CD4-positive, alpha-beta T cell treated with Interleukin-15 for 4 hours (primary cell): ENCODE measurements around the gene UBQLNL.

Experiments used
- DNase-seq: peaks from one replicate; pipeline ENCODE4 v3.0.0-alpha.2; 2020; ENCODE audit warnings: low spot score

The UBQLNL gene

DNA sequence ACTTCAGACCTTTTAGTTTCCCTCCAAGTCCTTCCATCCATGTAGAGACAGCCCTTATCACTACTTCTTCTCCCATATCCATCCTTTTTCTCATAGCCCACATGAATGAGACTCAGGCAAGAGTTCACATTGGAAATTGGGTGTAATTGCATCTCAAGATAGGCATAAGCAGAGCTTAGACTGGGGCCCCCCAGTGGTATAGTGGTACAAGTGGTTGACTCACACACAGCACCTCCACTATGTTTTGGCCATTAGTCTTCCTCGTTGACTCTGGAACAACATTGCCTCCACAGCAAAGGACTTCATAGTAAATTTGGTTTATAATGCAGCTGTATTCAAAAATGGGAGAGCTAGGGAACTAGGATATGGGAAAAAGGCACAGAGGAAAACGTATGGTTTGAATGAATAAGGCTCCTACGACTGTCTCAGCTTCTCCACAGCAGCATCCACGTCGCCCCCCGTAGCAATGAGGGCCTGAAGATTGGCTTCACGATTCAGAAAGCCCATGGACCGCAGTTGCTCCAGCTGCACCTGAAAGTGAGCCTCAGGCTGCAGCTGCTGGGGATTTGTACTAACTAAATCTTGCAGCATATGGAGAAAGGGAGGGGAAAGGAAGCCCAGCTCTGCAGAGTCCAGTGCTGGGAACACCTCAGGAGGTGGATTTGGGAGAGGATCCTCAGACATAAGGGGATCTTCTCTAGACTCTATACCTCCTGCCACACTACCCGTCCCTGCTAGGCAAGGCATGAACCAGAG, 9.1 kb downstream of the UBQLNL start:
- no peak for DNase-seq

DNA sequence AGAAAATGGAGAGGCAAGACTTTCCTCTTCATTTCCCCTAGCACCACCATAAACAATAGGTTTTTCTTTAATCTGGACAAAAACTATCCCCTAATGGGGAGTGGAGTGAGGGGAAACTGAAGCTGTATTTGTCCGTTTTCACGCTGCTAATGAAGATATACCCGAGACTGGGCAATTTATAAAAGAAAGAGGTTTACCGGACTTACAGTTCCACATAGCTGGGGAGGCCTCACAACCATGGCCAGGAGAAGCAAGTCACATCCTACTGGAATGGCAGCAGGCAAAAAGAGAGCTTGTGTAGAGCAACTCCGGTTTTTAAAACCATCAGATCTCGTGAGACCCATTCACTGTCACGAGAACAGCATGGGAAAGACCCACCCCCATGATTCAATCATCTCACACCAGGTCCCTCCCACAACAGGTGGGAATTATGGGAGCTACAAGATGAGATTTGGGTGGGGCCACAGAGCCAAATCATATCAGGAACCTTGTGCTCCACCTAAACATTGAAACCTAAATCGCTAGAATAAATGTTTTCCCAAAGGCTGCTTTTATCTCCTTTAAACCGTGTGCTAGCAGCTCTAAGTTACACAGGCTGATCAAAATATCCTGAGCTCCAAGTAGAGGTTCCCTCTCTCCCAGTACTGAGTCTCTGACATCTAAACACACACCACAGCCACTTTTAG, 11.0 kb downstream of the UBQLNL start:
- DNase-seq, result no peak

DNA sequence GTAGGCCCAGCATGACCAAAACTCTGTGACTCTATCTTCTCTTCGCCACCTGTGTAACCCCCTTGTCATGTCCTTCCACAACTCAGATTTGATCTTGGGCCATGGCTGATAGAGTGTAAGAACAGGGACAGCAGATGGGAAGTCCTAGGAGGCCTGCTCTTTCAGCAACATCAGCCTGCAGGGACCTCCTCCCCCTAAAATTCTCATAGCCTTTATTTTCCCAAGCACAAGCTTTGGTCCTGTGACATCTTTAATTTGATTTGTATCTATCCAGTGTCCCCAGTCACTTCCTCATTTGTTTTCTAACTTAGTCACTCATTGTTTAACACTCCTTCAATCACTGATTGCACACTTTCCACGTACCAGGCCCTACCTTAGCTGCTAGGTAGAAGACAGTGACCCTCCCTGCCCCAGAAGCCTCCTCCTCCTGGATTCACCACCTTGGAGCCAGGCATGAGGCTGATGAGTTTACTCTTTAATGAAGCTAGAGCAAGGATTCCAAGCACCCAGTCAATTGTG, 12.0 kb downstream of the UBQLNL start:
- DNase-seq, result no peak

GRCh38 chr11:5500393-5500801, 16.1 kb downstream of the UBQLNL start:
- DNase-seq, result no peak

DNA sequence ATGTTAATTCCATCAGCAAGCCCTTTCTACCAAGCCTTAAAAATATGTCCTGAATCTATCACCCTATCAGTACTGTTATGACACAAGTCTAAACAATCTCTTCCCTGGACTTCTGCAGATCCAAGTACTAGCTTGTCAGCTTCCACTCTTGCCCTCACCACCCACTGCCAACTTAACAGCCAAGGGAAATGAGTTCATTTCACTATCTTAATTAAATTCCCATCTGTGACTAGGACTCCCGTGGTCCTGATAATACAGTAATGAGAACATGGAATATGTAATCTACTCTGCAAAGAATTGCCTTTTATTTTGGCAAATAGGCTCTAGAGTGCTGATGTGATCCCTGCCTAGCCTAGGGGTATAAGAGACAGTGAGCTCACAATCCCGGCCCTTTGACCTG, 16.8 kb downstream of the UBQLNL start:
- no peak for DNase-seq

DNA sequence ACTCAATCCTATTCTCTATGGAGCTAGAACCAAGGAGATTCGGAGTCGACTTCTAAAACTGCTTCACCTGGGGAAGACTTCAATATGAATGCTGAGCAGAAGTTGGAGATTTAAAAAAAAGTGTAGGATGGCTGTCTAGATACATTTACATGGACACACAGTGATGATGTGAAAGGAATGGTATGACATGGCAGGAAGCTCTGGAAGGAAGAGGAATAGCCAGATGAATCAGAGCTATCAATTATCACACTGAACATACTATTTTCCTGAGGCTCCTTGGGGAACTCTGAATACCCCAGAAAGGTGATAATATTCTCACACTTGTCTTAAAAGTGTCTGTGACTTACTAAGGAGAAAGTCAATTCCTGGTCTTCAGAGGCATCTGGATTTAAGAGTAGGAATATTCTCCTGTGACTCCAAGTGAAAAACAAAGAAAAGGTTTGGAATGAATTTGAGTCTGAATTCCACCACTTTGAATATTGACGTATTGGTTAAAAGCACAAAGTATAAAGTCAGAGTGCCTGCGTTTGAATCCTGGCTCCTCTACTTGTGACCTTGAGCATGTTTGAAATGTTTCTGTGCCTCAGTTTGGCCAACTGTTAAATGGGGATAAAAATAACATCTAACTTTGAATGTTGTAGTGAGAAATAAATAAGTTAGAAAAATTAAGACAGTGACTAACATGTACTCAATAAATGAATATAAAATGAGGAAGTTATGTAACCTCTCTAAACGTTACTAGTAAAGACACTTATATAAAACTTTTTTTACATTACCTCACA, 26.7 kb downstream of the UBQLNL start:
- DNase-seq, result no peak

GRCh38 chr11:5488798-5489399, 27.6 kb downstream of the UBQLNL start:
- DNase-seq, result no peak

DNA sequence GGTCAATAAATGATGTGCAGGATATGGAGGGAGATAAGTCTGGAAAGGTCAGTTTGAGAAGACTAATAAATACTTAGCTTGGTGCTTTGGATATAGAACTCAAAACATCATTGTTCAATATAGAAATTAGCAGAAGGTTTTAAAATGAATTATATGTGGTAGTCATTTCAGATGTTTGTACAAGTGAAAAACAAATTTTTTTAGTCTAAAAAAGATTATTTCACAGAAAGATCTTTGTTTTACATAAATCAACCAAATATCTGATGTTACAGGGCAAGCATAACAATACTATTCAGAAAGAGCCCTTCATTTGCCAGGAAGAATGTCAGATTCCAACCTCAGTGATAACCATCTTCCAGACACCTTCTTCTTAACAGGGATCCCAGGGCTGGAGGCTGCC, 28.1 kb downstream of the UBQLNL start, which contains the start of gene OR52D1:
Gene OR52D1 (plus strand): TSS at position 301 of the 400 bp plus-strand sequence. CDS start 22 bp downstream, at position 323.
- no peak for DNase-seq

DNA sequence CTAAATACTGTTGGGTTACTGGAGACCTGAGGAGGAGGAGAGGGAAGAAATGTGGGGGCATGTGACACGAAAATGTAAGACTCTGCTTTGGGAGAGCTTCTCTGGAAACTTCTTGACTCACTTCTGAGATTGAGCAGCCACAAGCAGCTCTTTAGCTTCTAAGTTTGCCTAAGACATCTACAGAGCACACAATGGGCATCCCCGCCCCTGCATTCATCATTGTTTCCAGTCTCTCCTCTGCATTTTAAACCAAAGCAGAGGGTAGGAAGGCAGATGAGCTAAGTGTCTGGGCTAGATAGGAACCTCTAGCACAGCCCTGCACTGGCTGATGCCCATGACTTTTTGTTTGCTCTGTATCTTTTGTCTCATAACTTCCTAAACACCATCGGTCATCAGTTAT, 30.1 kb downstream of the UBQLNL start:
- DNase-seq, result no peak

DNA sequence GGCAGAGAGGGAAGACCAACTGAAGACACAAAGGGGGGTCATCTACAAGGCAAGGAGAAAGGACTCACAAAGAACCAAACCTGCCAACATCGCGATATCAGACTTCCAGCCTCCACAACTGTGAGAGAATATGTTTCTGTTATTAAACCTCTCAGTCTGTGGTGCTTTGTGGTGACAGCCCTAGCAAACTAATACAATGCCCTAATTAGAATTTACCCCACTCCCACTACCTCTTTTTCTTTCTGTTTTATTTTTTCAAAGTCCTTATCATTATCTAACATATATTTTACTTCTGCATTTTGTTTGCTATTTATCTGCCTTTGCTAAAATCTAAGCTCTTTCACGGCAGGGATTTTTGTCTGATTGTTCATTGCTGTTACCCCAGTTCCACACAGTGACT, 30.5 kb downstream of the UBQLNL start:
- DNase-seq, result no peak

DNA sequence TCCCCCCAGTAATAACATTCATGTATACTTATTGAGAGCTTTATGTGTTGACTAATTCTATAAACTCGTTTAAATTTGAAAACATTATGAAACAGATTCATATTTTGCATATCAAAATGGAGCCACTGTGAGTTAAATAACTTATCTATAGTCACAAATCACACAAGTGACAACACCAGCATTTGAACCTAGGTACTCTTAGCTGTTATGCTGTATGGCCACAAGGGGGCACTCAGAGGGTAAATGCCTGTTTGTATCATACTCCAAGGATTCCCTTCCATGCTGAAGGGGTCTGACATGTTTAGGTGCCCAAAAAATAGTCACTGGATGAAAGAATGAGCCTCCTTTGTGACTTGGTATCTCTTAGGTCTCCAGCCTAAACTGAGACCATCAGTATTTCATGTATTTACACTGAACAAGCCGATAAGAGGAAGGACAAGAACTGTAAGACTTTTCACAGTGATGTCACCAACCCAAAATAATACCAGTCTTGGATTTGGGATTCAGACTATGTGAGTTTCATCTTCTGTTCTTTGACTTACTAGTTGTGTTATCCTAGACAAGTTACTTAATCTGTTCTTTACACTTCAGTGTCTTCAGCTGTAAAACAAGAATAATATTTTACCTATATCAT, 40.2 kb downstream of the UBQLNL start:
- peak; percentile 39 for DNase-seq

DNA sequence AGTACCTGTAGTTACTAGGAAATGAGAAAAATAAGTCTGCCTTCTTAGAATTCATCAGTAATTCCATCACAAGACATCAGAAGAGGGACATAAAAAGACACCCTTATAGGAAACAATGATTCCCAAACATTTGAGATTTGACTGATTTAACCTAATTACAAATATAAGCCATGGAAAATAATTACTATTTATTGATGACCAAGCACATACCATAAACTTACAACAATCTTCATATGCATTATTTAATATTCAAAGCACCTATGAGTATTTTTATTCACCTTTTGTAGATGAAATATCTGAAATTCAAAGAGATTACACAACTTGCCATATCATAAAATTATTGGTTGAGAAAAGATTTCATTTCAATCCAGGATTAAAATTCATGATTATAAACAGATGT, 42.6 kb downstream of the UBQLNL start:
- DNase-seq, result no peak

- DNase-seq, result no peak
Measured at GRCh38 chr11:5467527-5467926, 49.0 kb downstream of the UBQLNL start.
